HG03378 (cell line): ENCODE measurements around the gene ZNF814.
"Not testable (repeated sequence)": the region's sequence is repeated elsewhere in the genome, so short reads cannot be mapped to it uniquely, and the experiment has no call there.

Source experiments
- ATAC-seq: cut with Tn5 transposase; IDR thresholded peaks from one replicate; pipeline ENCODE4 v1.9.1; 2021; ENCODE audit warnings: mild to moderate bottlenecking, moderate library complexity; ENCODE audit not compliant: unreplicated experiment

Gene ZNF814

GRCh38 chr19:57819475-57820148 lies 69.2 kb downstream of the ZNF814 start:
- ATAC-seq, result peak; percentile 74

GRCh38 chr19:57818378-57818777 lies 70.5 kb downstream of the ZNF814 start:
- no peak for ATAC-seq

DNA sequence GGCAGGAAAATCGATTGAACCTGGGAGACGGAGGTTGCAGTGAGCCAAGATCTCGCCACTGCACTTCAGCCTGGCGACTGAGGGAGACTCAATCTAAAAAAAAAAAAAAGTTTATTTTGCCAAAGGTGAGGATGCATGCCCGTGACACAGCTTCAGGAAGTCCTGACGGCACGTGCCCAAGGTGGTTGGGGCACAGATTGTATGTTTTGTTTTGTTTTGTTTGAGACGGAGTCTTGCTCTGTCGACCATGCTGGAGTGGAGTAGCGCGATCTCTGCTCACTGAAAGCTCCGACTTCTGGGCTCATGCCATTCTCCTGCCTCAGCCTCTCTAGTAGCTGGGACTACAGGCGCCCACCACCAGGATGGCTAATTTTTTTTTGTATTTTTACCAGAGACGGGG lies 70.9 kb downstream of the ZNF814 start:
- ATAC-seq, result no peak

DNA sequence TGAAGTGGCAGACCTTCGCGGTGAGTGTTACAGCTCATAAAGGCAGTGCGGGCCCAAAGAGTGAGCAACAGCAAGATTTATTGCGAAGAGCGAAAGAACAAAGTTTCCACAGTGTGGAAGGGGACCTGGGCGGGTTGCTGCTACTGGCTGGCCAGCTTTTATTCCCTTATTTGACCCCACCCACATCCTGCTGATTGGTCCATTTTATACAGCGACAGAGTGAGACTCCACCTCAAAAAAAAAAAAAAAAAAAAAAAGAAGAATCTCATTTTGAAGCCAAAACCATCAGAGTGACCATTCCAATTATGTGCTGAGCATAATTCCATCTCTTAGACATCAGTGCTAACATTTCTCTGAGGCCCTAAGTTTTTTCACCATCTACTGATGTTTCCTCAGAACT lies 72.2 kb downstream of the ZNF814 start:
- no peak for ATAC-seq

- ATAC-seq, result no peak
Observed at GRCh38 chr19:57815247-57816075, 73.4 kb downstream of the ZNF814 start.

GRCh38 chr19:57814505-57815246 lies 74.2 kb downstream of the ZNF814 start, which contains the start of gene ZNF552:
ZNF552 (minus strand) TSS chr19:57814913; CDS start chr19:57814743, 170 bp downstream.
- ATAC-seq, result peak; percentile 61

- ATAC-seq, result no peak
Observed at GRCh38 chr19:57813919-57814504, 74.8 kb downstream of the ZNF814 start.

DNA sequence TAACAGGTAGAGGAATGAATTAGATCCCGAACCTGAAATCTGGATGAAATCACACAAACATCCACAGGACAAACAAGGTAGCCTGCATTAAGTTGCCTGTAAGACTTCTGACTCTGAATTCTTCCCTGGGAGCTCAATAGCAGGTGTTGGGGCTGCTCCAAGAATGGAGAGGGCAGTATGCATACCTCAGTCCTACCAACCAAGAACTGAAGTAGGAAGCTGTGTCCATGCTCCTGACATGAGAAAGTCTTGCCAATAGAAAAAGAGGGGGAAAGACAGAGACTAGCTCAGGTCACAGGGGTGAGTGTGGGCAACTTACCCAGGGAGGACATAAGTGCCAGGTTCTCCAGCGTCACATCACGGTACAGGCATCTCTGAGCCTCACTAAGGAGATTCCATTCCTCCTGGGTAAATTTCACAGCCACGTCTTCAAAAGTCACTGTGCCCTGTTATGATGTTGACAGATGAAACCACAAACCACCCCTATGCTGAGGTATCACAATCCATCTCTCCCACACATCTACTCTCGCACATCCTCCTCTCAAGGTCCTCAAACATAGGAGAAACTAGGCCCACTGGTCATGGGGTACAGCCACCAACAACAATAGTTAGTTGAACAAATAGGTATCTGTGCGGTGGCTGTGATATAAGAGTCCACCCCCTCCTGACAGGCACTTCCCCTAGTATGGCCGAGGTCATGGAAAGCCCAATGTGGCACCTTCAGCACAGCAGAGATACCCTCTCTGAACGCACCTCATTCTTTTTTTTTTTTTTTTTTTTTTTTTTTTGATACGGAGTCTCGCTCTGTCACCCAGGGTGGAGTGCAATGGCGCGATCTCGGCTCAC lies 75.6 kb downstream of the ZNF814 start:
- not testable (repeated sequence) for ATAC-seq

- ATAC-seq, result no peak
Observed at GRCh38 chr19:57812226-57812625, 76.6 kb downstream of the ZNF814 start.

GRCh38 chr19:57810410-57811295 lies 78.2 kb downstream of the ZNF814 start:
- not testable (repeated sequence) for ATAC-seq

DNA sequence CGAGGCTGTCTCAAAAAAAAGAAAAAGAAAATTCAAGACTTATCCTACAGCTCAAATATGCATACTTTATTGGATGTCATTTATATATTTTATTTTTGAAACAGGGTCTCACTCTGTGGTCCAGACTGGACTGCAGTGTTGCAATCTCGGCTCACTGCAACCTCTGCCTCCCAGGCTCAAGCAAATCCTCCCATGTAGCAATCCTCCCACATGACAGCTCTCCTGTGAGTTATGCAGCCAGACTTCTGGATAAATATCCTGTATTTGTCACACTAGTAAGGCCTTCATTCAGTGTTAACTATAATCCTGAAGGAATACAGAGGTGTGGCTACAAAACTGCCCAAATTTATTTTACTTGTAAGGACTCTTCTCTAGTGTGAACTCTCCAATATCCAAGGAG lies 81.3 kb downstream of the ZNF814 start:
- no peak for ATAC-seq

GRCh38 chr19:57803594-57804325 lies 85.1 kb downstream of the ZNF814 start:
- no peak for ATAC-seq

- no peak for ATAC-seq
Observed at GRCh38 chr19:57803265-57803593, 85.6 kb downstream of the ZNF814 start.

- ATAC-seq, result no peak
Observed at GRCh38 chr19:57802269-57802668, 86.6 kb downstream of the ZNF814 start.

DNA sequence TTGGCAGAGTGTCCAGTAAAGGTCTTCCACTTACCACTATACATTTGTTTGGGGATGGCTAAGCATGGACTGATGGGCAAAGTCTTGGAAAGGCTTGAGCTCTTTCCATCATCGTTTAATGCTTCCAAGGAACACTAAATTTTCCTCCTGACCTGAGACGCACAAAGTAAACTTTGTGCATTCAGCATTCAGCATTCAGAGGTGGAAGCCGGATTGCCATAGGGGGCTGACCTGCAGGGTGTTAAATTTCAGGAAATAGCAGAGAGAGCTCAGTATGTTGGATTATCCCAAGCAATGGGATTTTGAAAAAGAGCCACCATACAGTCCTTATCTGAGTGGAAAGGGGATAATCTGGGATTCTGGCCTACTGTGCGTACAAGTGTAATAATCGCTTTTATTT lies 88.1 kb downstream of the ZNF814 start:
- ATAC-seq, result no peak
